Measurements from ENCODE around the gene TK1.

The TK1 gene

GRCh38 chr17:78219396-78220150 is 32.7 kb upstream of the TK1 start:
- no peak for DNase-seq

GRCh38 chr17:78214706-78215061 is 27.8 kb upstream of the TK1 start:
- no peak for DNase-seq

GRCh38 chr17:78214016-78214705 is 27.3 kb upstream of the TK1 start, which contains the start of gene BIRC5:
Gene BIRC5, plus strand, starts transcription at chr17:78214253. Its CDS starts 64 bp downstream, at chr17:78214317.
- peak; percentile 94 to 95 for DNase-seq

- no peak for DNase-seq
Observed at GRCh38 chr17:78211032-78211431, 24.2 kb upstream of the TK1 start.

GRCh38 chr17:78210111-78210510 is 23.3 kb upstream of the TK1 start:
- no peak for DNase-seq

- DNase-seq: no peak
Observed at GRCh38 chr17:78208486-78208885, 21.6 kb upstream of the TK1 start.

- DNase-seq: no peak
Observed at GRCh38 chr17:78206298-78206697, 19.4 kb upstream of the TK1 start.

- DNase-seq: no peak
Observed at GRCh38 chr17:78205124-78205775, 18.4 kb upstream of the TK1 start.

- DNase-seq: no peak
Observed at GRCh38 chr17:78204387-78205123, 17.7 kb upstream of the TK1 start.

- DNase-seq: no peak
Observed at GRCh38 chr17:78202666-78203065, 15.8 kb upstream of the TK1 start.

GRCh38 chr17:78200451-78200850 is 13.6 kb upstream of the TK1 start:
- DNase-seq: no peak

- DNase-seq: no peak
Observed at GRCh38 chr17:78197147-78197832, 10.4 kb upstream of the TK1 start.

GRCh38 chr17:78196716-78197115 is 9.9 kb upstream of the TK1 start:
- DNase-seq: no peak

GRCh38 chr17:78185981-78186691 is 716 bp downstream of the TK1 start:
- peak; percentile 34 to 47 for DNase-seq

GRCh38 chr17:78184868-78185267 is 2.0 kb downstream of the TK1 start:
- no peak for DNase-seq

GRCh38 chr17:78184351-78184750 is 2.5 kb downstream of the TK1 start:
- no peak for DNase-seq

GRCh38 chr17:78183916-78184315 is 2.9 kb downstream of the TK1 start:
- no peak for DNase-seq

- DNase-seq: no peak
Observed at GRCh38 chr17:78182504-78182903, 4.3 kb downstream of the TK1 start.

- no peak for DNase-seq
Observed at GRCh38 chr17:78180508-78180907, 6.3 kb downstream of the TK1 start.

GRCh38 chr17:78180083-78180482 is 6.8 kb downstream of the TK1 start:
- no peak for DNase-seq

- no peak for DNase-seq
Observed at GRCh38 chr17:78179372-78179771, 7.5 kb downstream of the TK1 start.

- peak; percentile 85 to 87 for DNase-seq
Observed at GRCh38 chr17:78176548-78177025, 10.3 kb downstream of the TK1 start.

All from activated T-cell treated with anti-CD3 and anti-CD28 coated beads, Interleukin-2, amount 50 U/mL, for 48 hours (primary cell).